GM12878 (cell line): ENCODE measurements around the gene IRAG1. TPM values are rescaled to one million over a fixed set of nuclear protein-coding genes. Genes with fewer than 3 reads are reported as not detected.

Source experiments
- ATAC-seq: fragments of 200-7000 bp; cut with Tn5 transposase; 3 replicates; pipeline ENCODE4 v1.9.1; 2020; ENCODE audit warnings: mild to moderate bottlenecking, moderate library complexity
- BruUV-seq: library from RNA; stranded (reverse); fragments of 400-500 nt; replicated peaks from 2 replicates; lab custom pipeline; 2021; lab: Mats Ljungman, UMichigan
- CTCF ChIA-PET: fragments of 300-600 bp; sonication (Branson Sonifier 250); formaldehyde crosslinking; extraction: SDS; loops from one replicate; lab custom pipeline; 2021; ENCODE audit warnings: inconsistent platforms; lab: Yijun Ruan, JAX
- POLR2A ChIA-PET: fragments of 350-600 bp; formaldehyde crosslinking; extraction: SDS; loops from one replicate; lab custom pipeline; 2021; ENCODE audit warnings: inconsistent platforms; lab: Charles Lee
- RAD21 ChIA-PET: fragments of 300-600 bp; sonication (Branson Sonifier 250); formaldehyde crosslinking; loops from one replicate; lab custom pipeline; 2023; ENCODE audit warnings: antibody characterized with exemption; ENCODE audit not compliant: unreplicated experiment; lab: Charles Lee
- SMC1A ChIA-PET: fragments of 300-600 bp; sonication (Branson Sonifier 250); formaldehyde crosslinking; loops from one replicate; lab custom pipeline; 2023; ENCODE audit not compliant: unreplicated experiment, uncharacterized antibody; lab: Charles Lee
- DNase-seq: peaks from one replicate; pipeline ENCODE4 v3.0.0-alpha.2; 2011; ENCODE audit warnings: low read depth, low spot score
- FAIRE-seq: peaks from 3 replicates; lab custom pipeline; 2011; peaks lifted over from hg19 to GRCh38; lab: Jason Lieb, UNC
- H2AFZ ChIP-seq: 2 replicates; pipeline ENCODE4 v1.6.0; 2011; ENCODE audit warnings: low read depth, low read length, control low read depth; ENCODE audit not compliant: control insufficient read depth
- H3K27ac ChIP-seq: 2 replicates; pipeline ENCODE4 v1.5.1; 2011; ENCODE audit warnings: control low read depth; ENCODE audit not compliant: control insufficient read depth, insufficient read depth
- H3K27me3 ChIP-seq, 2 experiments: replicated peaks in 1 of 2; 2 replicates each; pipeline versions ENCODE4 v1.6.0 to v1.6.1; 2011; ENCODE audit warnings: low read length in 1 of 2; ENCODE audit not compliant: control insufficient read depth in 2 of 2, insufficient read depth in 2 of 2
- H3K36me3 ChIP-seq, 2 experiments: 2 replicates each; pipeline ENCODE4 v1.5.1; 2011; ENCODE audit warnings: low read length in 1 of 2; ENCODE audit not compliant: control insufficient read depth in 2 of 2, insufficient read depth in 2 of 2
- H3K4me1 ChIP-seq: 2 replicates; pipeline ENCODE4 v1.6.1; 2011; ENCODE audit warnings: mild to moderate bottlenecking, low read length, moderate library complexity, mixed read lengths; ENCODE audit not compliant: control insufficient read depth, insufficient read depth
- H3K4me2 ChIP-seq: 2 replicates; pipeline ENCODE4 v1.6.0; 2011; ENCODE audit warnings: control low read depth; ENCODE audit not compliant: control insufficient read depth, insufficient read depth
- H3K4me3 ChIP-seq: fragments of 200-600 bp; sonication (generic); 2 replicates; pipeline ENCODE4 v1.5.1; 2016
- H3K79me2 ChIP-seq: 2 replicates; pipeline ENCODE4 v1.6.0; 2011; ENCODE audit warnings: low read length; ENCODE audit not compliant: control insufficient read depth, insufficient read depth
- H3K9ac ChIP-seq: 2 replicates; pipeline ENCODE4 v1.8.0; 2011; ENCODE audit warnings: low read length, control low read depth, mixed read lengths; ENCODE audit not compliant: control insufficient read depth, insufficient read depth
- H3K9me3 ChIP-seq: replicated peaks from 3 replicates; pipeline ENCODE4 v1.5.1; 2011; ENCODE audit warnings: mild to moderate bottlenecking, low read length; ENCODE audit not compliant: control insufficient read depth, insufficient read depth
- H4K20me1 ChIP-seq: 2 replicates; pipeline ENCODE4 v1.6.0; 2011; ENCODE audit not compliant: control insufficient read depth, insufficient read depth
- BHLHE40 ChIP-seq, 2 experiments: fragments of 450-650 bp in 1 of 2; IDR thresholded peaks; 2 replicates each; pipeline ENCODE4 v1.6.1; 2011 to 2017; ENCODE audit warnings: low read depth in 2 of 2, borderline replicate concordance in 1 of 2, improper control_type of control experiment in 1 of 2, low read length in 1 of 2, mild to moderate bottlenecking in 1 of 2
- CREM ChIP-seq: IDR thresholded peaks from 2 replicates; pipeline ENCODE4 v1.6.1; 2014; ENCODE audit warnings: antibody characterized with exemption, low read depth
- ESRRA ChIP-seq: IDR thresholded peaks from 2 replicates; pipeline ENCODE4 v1.6.1; 2012; ENCODE audit warnings: mild to moderate bottlenecking, low read length, improper control_type of control experiment
- HDGF ChIP-seq: fragments of 450-650 bp; IDR thresholded peaks from 2 replicates; pipeline ENCODE4 v1.6.1; 2016; ENCODE audit warnings: antibody characterized with exemption
- JUND ChIP-seq: IDR thresholded peaks from 2 replicates; pipeline ENCODE4 v1.6.1; 2012; ENCODE audit warnings: low read depth, mild to moderate bottlenecking, low read length, improper control_type of control experiment, moderate library complexity
- MXI1 ChIP-seq: fragments of 150-350 bp; IDR thresholded peaks from 2 replicates; pipeline ENCODE4 v1.6.1; 2011; ENCODE audit warnings: low read depth, mild to moderate bottlenecking, inconsistent platforms, low read length, improper control_type of control experiment
- NFYA ChIP-seq: IDR thresholded peaks from 2 replicates; pipeline ENCODE4 v1.6.1; 2011; ENCODE audit warnings: low read depth, mild to moderate bottlenecking, low read length, improper control_type of control experiment, borderline replicate concordance
- NR2C1 ChIP-seq: fragments of 450-650 bp; IDR thresholded peaks from 2 replicates; pipeline ENCODE4 v1.6.1; 2017; ENCODE audit warnings: antibody characterized with exemption, mild to moderate bottlenecking, moderate library complexity
- NRF1 ChIP-seq: conservative IDR thresholded peaks from 2 replicates; pipeline ENCODE4 v1.6.1; 2011; ENCODE audit warnings: mild to moderate bottlenecking, low read depth, low read length, improper control_type of control experiment
- RELA ChIP-seq: fragments of 450-650 bp; IDR thresholded peaks from 2 replicates; pipeline ENCODE4 v1.8.0; 2014; ENCODE audit warnings: borderline replicate concordance; ENCODE audit not compliant: partially characterized antibody
- RFX5 ChIP-seq: IDR thresholded peaks from 2 replicates; pipeline ENCODE4 v1.6.1; 2011; ENCODE audit warnings: low read depth, low read length, improper control_type of control experiment
- SIN3A ChIP-seq: IDR thresholded peaks from 2 replicates; pipeline ENCODE4 v1.6.1; 2012; ENCODE audit warnings: low read depth, low read length, improper control_type of control experiment
- SMAD1 ChIP-seq: fragments of 450-650 bp; IDR thresholded peaks from 2 replicates; pipeline ENCODE4 v1.6.1; 2018; ENCODE audit warnings: mild to moderate bottlenecking, low read depth; ENCODE audit not compliant: partially characterized antibody
- SRF ChIP-seq, 2 experiments: IDR thresholded peaks; 2 replicates each; pipeline ENCODE4 v1.6.1; 2011; ENCODE audit warnings: low read depth in 2 of 2, low read length in 2 of 2, mild to moderate bottlenecking in 1 of 2, moderate library complexity in 1 of 2
- STAT1 ChIP-seq: fragments of 450-650 bp; conservative IDR thresholded peaks from 2 replicates; pipeline ENCODE4 v1.6.1; 2014; ENCODE audit warnings: antibody characterized with exemption, mild to moderate bottlenecking
- ZNF24 ChIP-seq: fragments of 450-650 bp; IDR thresholded peaks from 2 replicates; pipeline ENCODE4 v1.6.1; 2017; ENCODE audit warnings: antibody characterized with exemption, mild to moderate bottlenecking
- ZNF384 ChIP-seq: IDR thresholded peaks from 2 replicates; pipeline ENCODE4 v1.6.1; 2012; ENCODE audit warnings: low read depth, mild to moderate bottlenecking, low read length, improper control_type of control experiment, borderline replicate concordance
- in situ Hi-C: fragments of 300-500 bp; cut with MboI; formaldehyde crosslinking; loops from 9 replicates; pipeline ENCODE4 v1.14.3; 2018; ENCODE audit warnings: mixed read lengths
- intact Hi-C: fragments of 100-400 bp; cut with micrococcal nuclease; formaldehyde crosslinking; loops from one replicate; pipeline ENCODE4 v1.14.2; 2022; ENCODE audit not compliant: unreplicated experiment
- polyA plus RNA-seq, 11 experiments: library from polyadenylated mRNA; depleted of rRNA in 4 of 11; unstranded in 6 of 11; stranded (reverse) in 5 of 11; fragments of >200 nt; fragmentation: Nextera tagmentation in 4 of 11; fragmentation: Illumina TruSeq in 1 of 11; extraction: Ambion mirVana in 4 of 11; extraction: Trizol in 1 of 11; gene quantifications; 1 replicate in 1 of 11; 2 replicates in 10 of 11; pipeline versions ENCODE4 v1.2.1 to v1.2.3, GENCODE V29; 2011 to 2016; ENCODE audit warnings: inconsistent platforms in 2 of 11, missing spikeins in 2 of 11, low read depth in 1 of 11
- total RNA-seq, 4 experiments: library from RNA; depleted of rRNA in 3 of 4; stranded (reverse); fragments of >200 nt in 3 of 4; fragmentation: Illumina TruSeq in 1 of 4; extraction: Trizol in 1 of 4; gene quantifications; 2 replicates each; pipeline versions ENCODE4 v1.2.1 to v1.2.3, GENCODE V29; 2013 to 2021
- TF ChIP-seq, protein P1 (sequence below): fragments of 450-650 bp; IDR thresholded peaks from 2 replicates; pipeline ENCODE4 v1.6.1; 2017; ENCODE audit warnings: mild to moderate bottlenecking, moderate library complexity
- TF ChIP-seq, protein P2 (sequence below): fragments of 450-650 bp; formaldehyde crosslinking; IDR thresholded peaks from 2 replicates; pipeline ENCODE4 v1.4.0; 2022; ENCODE audit warnings: mild to moderate bottlenecking, moderate library complexity

IRAG1 gene
- total and polyA plus RNA-seq, 10 of the 15 experiments (the other 5 are each of a cell fraction or from before 2014, with no cell fraction given) = 0.02 to 0.18 (median 0.06) TPM; not detected in 4

DNA sequence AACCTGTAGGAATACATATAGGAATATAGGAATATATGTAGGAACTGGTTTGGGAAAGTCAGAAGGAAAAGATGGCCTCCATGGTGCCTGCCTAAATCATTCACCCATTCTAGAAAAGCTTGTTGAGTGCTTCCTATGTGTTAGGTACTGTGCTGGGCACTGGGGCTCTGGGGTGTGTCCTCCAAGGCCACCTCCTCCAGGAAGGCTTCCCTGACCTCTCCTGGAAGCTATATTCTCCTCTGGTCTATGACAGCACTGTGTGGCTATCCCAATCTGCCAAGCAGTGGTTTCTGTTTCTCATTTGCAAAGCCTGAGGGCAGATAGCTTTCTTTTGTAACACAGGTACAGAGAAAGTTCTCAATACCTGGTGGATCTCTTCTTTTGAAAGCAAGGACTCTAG is 30.2 kb downstream of the IRAG1 start:
- CTCF ChIA-PET = interaction anchor here (2.0 kb wide), 1 partner anchor 9 kb away, joined by 12 read pairs; no protein-coding TSS in a partner anchor
- Histone ChIP-seq H3K9ac (no peak overlapping the region), H3K79me2 (no peaks in the 10 kb centered on the region), H3K4me1 (peaks cover 11% of the 10 kb centered on the region), H4K20me1 (no peaks in the 10 kb centered on the region), H2AFZ (no peak overlapping the region), H3K27me3 (no peaks in the 10 kb centered on the region), H3K4me2 (no peak overlapping the region), H3K27ac (no peak overlapping the region), H3K36me3 (no peaks in the 10 kb centered on the region), H3K4me3 (no peak overlapping the region), H3K9me3 (no peaks in the 10 kb centered on the region)
- BruUV-seq = no TSS peak
- in situ Hi-C loops = no loop called here
- SMC1A ChIA-PET = interaction anchor here (1.2 kb wide), 1 partner anchor 101 kb away, joined by 3 read pairs; no protein-coding TSS in a partner anchor
- RAD21 ChIA-PET = interaction anchor here (0.6 kb wide), 1 partner anchor 167 kb away, joined by 3 read pairs; no protein-coding TSS in a partner anchor
- POLR2A ChIA-PET = no interaction called here
- no peak for ATAC-seq
- intact Hi-C loops = no loop called here
- DNase-seq = no peak
- no peak for FAIRE-seq
- TF ChIP-seq CREM (no peak), NR2C1 (no peak), ESRRA (no peak), HDGF (no peak), NFYA (no peak), SRF (IDR thresholded peaks at IDR 0.05; ENCODE audit: low read depth in 2 of 2, low read length in 2 of 2) (no peak), BHLHE40 (IDR thresholded peaks at IDR 0.05; ENCODE audit: borderline replicate concordance in 1 of 2, low read depth in 2 of 2, low read length in 1 of 2) (no peak), MXI1 (no peak), ZNF384 (no peak), NRF1 (no peak), RFX5 (no peak), STAT1 (no peak), JUND (no peak), ZNF24 (no peak), RELA (no peak), SIN3A (no peak), SMAD1 (no peak)
- TF ChIP-seq, protein P1, sequence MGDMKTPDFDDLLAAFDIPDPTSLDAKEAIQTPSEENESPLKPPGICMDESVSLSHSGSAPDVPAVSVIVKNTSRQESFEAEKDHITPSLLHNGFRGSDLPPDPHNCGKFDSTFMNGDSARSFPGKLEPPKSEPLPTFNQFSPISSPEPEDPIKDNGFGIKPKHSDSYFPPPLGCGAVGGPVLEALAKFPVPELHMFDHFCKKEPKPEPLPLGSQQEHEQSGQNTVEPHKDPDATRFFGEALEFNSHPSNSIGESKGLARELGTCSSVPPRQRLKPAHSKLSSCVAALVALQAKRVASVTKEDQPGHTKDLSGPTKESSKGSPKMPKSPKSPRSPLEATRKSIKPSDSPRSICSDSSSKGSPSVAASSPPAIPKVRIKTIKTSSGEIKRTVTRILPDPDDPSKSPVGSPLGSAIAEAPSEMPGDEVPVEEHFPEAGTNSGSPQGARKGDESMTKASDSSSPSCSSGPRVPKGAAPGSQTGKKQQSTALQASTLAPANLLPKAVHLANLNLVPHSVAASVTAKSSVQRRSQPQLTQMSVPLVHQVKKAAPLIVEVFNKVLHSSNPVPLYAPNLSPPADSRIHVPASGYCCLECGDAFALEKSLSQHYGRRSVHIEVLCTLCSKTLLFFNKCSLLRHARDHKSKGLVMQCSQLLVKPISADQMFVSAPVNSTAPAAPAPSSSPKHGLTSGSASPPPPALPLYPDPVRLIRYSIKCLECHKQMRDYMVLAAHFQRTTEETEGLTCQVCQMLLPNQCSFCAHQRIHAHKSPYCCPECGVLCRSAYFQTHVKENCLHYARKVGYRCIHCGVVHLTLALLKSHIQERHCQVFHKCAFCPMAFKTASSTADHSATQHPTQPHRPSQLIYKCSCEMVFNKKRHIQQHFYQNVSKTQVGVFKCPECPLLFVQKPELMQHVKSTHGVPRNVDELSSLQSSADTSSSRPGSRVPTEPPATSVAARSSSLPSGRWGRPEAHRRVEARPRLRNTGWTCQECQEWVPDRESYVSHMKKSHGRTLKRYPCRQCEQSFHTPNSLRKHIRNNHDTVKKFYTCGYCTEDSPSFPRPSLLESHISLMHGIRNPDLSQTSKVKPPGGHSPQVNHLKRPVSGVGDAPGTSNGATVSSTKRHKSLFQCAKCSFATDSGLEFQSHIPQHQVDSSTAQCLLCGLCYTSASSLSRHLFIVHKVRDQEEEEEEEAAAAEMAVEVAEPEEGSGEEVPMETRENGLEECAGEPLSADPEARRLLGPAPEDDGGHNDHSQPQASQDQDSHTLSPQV = no peak
- TF ChIP-seq, protein P2, sequence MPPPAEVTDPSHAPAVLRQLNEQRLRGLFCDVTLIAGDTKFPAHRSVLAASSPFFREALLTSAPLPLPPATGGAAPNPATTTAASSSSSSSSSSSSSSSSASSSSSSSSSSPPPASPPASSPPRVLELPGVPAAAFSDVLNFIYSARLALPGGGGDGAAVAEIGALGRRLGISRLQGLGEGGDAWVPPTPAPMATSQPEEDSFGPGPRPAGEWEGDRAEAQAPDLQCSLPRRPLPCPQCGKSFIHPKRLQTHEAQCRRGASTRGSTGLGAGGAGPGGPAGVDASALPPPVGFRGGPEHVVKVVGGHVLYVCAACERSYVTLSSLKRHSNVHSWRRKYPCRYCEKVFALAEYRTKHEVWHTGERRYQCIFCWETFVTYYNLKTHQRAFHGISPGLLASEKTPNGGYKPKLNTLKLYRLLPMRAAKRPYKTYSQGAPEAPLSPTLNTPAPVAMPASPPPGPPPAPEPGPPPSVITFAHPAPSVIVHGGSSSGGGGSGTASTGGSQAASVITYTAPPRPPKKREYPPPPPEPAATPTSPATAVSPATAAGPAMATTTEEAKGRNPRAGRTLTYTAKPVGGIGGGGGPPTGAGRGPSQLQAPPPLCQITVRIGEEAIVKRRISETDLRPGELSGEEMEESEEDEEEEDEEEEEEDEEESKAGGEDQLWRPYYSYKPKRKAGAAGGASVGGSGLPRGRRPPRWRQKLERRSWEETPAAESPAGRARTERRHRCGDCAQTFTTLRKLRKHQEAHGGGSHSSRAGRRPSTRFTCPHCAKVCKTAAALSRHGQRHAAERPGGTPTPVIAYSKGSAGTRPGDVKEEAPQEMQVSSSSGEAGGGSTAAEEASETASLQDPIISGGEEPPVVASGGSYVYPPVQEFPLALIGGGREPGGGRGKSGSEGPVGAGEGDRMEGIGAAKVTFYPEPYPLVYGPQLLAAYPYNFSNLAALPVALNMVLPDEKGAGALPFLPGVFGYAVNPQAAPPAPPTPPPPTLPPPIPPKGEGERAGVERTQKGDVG = no peak
